GM12873 (cell line): Measurements from ENCODE around the gene AMH.

Source experiments
- CTCF ChIP-seq: IDR thresholded peaks from 2 replicates; pipeline ENCODE4 v1.5.1; 2012; ENCODE audit warnings: low read depth, mild to moderate bottlenecking, moderate library complexity, low read length, control low read depth; ENCODE audit not compliant: insufficient read depth; ENCODE audit errors: missing control alignments

AMH gene

DNA sequence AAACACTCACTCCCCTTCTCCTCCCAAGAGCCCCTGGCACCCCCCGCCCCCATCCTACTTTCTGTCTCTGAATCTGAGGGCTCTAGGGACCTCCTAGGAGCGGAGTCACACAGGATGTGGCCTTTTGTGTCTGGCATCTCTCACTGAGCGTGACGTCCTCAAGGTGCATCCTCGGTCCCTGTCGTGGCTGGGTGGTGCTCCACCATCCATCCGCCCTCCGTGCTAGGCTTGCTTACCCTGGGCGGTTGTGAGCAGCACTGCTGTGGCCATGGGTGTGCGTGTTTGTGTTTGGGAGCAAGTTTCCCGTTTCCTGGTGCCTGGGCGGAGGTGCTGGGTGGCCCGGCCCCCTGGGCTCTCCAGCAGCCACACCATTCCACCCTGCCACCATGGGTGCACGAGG, 25.2 kb upstream of the AMH start:
- no peak for TF ChIP-seq CTCF

DNA sequence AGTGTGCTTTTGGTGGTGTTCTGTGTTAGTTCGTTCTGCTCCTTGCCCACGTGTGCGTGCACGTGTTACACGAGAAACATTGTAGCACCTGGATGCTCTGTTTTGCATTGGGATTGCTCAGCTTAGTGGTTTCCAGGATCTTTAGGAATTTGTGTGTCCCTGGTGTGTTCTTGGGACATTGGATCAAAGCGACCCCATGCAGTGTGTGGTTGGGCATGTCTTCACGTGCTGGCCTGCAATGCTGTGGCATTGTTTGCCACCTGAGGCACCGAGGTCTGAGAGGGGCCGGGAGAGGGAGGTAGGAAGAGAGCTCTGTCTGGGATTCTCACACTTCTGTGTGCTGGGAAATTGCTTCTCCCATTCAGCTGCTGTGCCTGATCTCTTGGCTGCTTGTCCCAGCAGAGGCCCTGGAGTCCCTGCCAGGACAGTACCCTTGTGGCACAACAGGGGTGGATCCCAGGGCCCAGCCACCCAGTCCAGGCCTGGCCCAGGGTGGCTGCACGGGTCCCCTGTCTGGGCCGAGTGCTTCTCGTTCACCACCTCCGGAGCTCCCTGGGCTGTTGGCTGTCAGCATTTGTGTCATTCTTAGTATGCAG, 24.3 kb upstream of the AMH start:
- no peak for TF ChIP-seq CTCF

GRCh38 chr19:2225415-2226050, 23.6 kb upstream of the AMH start:
- no peak for TF ChIP-seq CTCF

DNA sequence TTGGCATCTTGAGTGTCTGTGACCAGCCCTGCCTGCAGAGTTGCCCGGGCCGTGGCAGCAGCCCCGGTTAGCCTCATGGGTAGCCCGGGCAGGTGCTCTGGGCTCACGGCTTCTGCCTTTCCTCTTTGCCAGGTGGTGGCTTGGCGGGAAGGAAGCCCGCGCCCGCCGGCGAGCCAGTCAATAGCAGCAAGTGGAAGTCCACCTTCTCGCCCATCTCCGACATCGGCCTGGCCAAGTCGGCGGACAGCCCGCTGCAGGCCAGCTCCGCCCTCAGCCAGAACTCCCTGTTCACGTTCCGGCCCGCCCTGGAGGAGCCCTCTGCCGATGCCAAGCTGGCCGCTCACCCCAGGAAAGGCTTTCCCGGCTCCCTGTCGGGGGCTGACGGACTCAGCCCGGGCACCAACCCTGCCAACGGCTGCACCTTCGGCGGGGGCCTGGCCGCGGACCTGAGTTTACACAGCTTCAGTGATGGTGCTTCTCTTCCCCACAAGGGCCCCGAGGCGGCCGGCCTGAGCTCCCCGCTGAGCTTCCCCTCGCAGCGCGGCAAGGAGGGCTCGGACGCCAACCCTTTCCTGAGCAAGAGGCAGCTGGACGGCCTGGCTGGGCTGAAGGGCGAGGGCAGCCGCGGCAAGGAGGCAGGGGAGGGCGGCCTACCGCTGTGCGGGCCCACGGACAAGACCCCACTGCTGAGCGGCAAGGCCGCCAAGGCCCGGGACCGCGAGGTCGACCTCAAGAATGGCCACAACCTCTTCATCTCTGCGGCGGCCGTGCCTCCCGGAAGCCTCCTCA, 22.9 kb upstream of the AMH start:
- TF ChIP-seq CTCF, result no peak

- no peak for TF ChIP-seq CTCF
Measured at GRCh38 chr19:2226840-2227360, 22.2 kb upstream of the AMH start.

DNA sequence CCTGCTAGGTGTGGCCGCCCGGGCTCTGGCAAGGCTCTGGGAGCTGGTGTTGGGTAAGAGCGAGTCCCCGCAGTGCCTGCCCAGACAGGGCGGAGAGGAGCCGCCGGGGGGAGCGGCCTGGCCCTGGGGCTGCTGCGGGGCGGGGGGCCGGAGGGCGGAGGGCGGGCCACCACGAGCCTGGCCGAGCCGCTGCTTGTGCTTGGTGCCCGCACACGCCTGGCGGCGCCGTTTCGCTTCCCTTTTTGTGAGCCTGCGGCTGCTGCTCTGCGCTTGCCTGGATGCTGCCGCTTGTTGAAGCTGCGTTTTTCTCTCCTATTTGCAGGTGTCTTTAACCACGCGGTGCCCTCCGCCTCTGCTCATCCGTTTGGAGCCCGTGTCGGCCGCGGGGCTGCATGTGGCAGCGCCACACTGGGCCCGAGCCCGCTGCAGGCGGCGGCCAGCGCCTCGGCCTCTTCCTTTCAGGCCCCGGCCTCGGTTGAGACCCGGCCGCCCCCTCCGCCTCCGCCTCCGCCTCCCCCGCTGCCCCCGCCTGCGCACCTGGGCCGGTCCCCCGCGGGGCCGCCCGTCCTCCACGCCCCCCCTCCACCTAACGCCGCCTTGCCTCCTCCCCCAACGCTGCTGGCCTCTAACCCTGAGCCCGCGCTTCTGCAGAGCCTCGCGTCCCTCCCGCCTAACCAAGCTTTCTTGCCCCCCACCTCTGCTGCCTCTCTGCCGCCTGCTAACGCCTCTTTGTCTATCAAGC, 21.5 kb upstream of the AMH start:
- peak; percentile 36 for TF ChIP-seq CTCF
